NAMALWA (cell line): ENCODE measurements around the gene UBAC1.

Source experiments
- DNase-seq: peaks from one replicate; pipeline ENCODE4 v3.0.0-alpha.2; 2015; ENCODE audit warnings: low spot score

The UBAC1 gene, protein sequence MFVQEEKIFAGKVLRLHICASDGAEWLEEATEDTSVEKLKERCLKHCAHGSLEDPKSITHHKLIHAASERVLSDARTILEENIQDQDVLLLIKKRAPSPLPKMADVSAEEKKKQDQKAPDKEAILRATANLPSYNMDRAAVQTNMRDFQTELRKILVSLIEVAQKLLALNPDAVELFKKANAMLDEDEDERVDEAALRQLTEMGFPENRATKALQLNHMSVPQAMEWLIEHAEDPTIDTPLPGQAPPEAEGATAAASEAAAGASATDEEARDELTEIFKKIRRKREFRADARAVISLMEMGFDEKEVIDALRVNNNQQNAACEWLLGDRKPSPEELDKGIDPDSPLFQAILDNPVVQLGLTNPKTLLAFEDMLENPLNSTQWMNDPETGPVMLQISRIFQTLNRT

DNA sequence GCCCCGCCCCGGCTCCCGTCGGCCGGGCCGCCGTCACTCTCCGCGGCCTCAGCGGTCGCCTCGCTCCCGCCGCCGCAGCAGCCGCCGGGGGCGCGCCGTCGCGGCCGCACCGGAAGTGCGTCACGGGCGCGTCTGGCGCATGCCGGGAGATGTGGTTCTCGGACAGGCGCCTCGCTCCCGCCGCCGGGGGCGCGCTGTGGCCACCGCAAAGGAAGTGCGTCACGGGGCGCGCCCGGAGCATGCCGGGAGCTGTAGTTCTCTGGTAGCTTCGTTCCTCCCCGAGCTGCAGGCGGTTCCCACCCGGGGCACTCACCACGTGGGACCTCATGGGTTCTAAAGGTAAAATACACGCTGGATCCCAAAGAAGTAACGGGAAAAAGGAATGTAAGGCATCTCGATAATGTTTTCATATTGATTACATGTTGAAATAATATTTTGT, at the start of gene UBAC1:
Gene UBAC1 (minus strand): TSS at position 97 of the 439 bp plus-strand sequence. CDS start 211 bp downstream, outside the sequence.
- DNase-seq = peak; percentile 97

DNA sequence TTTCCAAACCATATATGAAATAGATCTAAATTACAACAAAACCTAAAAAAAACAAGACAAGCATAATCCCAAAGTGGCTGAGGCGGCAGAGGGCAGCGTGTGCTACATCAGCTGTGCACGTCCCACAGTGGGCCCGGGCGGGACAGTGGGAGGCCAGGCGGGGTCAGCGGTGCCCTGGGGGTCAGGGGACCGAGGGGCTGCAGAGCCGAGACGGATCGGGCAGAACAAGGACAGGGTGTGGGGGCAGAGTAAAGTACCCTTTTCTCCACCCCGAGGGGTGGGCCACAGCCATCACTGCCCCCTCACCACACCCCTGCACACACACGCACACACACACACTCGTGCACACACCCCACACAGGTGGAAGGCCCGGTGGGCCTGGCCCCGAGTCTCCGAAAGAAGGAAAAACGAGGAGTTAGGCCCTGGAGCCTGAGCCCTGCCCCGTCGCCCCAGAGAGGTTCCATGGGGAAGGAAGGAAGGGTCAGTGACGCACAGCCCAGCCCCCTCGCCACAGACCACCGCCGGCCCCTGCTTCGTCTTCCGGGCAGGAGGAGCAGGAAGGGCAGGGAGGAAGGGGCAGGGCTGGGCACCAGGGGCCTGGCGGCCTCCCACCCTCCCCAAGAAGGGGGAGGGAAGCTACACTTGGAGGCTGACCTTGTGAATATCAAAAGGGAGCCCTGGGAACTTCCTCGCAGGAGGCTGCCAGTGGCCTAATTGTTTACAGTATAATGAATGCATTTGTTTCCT, 49.6 kb upstream of the UBAC1 start:
- no peak for DNase-seq

DNA sequence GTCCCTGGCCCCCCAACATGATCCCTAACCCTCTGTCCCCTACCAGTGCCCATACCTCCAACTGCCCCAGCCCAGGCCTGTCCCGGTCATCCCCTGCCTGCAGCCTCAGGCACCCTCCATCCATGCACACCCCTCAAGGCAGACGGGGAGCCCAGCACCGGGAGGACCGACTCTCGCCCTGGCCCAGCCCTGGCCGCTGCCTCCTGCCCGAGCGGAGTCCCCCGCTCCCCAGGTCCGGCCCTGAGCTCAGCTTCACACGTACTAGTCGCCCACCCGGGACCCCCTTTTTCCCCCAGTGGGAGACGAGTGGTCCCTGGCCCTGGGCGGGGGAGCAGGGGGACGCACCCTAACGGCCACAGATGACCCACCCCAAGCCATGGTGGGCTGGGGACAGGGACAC, 49.0 kb upstream of the UBAC1 start:
- no peak for DNase-seq

DNA sequence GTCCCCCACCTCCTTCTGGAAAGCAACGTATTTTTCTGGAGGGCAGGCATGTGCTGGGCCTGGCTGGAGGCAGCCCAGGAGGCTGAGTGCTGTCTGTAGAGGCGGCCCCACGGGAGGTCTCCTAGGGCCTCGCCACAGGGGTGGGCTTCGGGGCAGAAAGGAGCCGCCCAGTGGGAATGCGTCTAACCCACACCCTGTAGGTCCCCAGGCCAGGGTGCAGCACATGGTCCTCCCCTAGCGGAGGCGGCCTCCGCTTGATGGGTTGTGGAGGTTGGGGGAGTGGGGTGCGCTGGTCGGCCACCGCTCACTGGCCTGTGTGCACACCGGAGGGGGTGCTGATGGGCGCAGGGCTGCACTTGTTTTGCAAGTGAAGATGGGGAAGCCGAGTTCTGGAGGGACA, 48.3 kb upstream of the UBAC1 start:
- no peak for DNase-seq

DNA sequence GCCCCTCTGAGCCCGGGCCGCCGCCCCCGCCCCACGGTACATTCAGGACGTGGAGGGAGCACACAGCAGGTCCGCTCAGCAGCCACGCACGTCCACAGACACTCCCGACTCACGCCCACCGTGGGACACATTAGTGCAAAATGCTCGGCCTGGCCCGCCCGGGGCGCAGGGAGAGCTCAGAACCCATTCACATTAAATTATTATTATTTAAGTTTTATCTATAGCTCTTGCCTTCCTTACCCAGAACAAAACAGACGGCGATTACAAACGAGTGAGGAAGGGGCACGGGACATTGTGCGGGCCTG, 47.5 kb upstream of the UBAC1 start:
- no peak for DNase-seq

DNA sequence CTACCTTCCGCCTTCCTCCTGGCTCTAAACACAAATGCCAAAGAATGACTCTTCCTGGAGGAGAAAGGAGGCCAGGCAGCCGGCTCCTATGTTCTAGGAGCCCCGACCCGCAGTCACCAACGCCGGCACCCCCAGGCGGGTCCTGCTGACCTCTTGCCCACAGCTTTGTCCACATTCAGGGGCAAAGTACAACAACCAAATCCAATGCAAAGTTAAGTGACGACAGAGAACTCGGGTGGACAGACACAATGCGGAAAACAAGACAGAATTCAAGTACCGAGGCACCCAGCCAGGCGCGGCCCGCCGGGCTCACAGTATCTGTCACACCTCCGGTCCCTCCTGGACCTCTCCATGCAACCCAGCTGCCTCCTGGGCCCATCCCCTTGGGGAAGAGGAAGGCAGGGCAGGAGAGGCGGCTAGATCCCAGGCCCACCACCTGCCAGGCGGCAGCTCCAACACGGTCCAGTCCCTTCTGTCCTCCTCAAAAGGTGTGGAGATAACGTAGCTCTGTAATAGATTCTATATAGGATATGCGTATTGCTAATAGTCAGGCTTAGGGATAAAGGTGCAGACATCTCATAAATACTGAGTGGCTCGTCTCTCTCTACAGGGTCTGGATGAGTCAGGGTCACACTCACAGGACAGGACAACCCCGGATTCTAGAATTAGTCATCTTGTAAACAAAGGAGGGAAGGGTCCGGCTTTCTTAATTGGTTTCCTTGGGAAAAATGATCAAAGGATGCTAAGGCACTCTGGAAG, 46.9 kb upstream of the UBAC1 start:
- DNase-seq = no peak

DNA sequence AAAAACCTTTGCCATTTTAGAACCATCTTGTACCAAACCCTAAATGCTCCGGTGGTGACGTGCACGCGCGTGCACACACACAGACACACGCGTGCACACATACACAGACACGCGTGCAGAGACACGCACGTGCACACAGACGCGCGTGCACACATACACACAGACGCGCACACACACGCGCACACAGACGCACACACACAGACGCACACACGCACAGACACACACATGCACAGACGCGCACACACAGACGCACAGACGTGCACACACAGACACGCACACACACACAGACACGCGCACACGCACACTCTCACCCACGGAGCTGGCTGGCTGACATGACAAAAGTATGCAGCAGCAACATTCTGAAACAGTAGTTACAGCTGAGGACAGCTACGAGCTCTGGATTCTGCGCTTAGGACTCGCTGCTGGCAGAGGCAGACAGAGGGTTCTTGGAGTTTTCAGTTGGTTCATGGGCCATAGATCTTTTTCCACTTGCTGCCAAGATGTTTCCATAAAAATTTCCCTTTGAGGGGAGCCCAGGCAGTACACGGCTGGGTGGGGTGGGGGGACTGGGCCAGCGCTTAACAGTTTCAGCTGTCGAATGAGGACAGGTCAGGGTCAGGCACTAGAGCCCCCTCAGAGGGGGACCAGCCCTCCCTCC, 46.2 kb upstream of the UBAC1 start:
- no peak for DNase-seq

DNA sequence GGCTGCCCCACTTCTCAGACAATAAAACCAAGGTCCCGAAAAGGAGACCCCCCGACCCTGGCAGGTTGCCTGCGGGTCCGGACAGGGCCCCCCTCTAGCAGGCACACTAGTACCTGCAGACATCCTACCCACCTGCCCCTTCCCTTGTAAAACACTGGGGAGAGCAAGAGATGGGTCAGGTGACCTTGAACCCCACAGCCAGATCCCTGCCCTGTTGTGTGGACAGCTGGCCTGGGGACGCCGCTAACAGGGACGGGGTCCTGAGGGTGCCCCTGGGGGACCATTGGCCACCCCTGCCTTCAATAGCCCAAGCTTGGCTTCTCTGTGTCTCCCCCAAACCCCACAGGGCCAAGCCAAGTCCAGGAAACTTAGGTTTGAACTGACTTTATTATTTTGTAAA, 45.0 kb upstream of the UBAC1 start:
- DNase-seq = no peak

DNA sequence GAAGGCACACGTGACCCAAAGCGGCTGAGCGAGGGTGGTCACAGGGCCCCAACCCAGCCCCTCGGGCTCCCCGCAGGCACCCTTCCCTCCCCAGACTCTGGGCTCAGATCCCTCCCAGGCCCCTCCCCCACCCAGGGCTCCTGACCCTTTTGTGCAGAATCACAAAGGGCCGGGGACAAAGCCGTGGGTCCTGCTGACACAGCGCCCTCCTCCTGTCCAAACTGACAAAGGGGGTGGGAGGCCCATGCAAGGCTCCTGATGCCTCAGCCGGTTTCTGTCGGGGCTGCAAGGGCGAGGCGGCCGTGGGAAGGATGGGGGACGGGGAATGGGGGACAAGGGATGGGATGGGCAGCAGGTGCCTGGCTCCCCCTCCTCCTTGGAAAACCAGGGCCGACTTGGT, 43.5 kb upstream of the UBAC1 start:
- no peak for DNase-seq

DNA sequence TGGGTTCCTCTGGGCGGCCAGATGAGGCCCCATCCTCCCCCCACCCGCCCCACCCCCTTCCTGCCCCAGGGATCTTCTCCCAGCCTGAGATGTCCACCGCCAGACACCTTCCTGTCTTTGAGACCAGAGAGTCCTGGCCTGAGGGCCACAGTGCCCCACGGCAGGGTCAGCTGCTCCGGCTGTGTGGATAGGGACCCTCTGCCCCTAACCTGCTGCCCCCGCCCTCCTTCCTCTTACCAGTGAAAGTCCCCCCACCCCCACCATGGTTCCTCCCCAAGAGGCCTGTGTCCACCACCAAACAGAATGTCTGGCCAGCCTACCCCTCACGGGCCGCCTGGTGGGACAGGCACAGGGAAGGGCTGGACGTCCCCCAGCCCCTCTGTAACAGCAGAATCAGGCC, 43.0 kb upstream of the UBAC1 start:
- no peak for DNase-seq

DNA sequence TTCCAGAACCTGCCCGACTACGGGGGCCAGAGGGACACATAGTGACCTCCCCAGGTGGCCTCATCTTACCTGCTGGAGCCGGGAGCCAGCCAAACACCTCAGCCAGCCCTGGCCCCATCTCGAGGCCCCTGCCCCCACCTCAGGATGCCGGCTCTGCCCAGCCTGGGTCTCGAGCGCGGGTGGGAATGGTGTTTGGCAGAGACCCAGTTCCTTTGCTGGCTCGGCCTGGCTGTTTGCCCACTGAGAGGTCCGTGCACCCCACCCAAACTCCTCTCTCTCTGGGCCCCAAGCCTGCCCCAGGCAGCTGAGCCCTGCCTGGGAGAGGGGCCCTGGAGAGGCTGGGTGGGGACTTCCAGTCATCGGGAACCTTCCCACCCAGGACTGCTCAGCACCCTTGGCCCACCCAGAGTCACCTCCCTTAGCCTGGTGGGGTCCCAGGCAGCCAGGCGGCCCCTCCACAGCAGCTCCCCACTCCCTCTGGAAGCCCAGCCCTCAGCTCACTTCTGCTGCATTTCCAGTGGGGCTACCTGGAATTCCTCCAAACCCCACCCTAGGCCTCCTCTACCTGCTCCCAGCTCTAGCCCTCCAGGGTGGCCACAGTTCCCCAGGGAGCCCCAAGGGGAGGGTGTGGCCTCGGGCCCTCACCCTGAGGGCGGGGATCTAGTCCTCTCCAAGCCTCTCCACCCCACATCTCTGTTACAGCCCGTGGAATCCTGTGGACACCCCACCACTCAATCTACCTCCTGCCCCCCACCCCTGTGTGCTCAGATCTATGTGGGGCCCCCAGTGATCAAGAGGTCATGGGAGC, 42.4 kb upstream of the UBAC1 start:
- peak; percentile 32 for DNase-seq

DNA sequence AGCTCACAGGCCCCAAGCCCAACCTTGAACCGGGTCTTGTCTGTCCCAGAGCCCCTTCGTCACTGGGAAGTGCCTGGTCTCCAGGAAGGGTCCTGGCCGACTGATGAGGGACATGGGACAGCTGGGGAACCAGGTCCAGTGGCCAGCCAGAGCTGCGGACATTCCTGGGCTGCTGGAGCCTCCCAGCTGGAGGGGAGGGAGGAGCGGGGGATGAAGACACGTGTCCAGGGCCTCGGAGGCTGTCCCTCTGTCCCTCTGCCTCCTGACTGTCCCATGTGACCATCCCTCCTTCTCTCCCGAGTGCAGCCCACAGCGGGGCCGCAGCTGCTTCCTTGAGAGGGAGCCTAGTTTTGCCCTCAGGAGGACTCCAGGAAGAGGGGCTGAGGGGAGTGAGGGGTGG, 41.7 kb upstream of the UBAC1 start:
- DNase-seq = no peak

DNA sequence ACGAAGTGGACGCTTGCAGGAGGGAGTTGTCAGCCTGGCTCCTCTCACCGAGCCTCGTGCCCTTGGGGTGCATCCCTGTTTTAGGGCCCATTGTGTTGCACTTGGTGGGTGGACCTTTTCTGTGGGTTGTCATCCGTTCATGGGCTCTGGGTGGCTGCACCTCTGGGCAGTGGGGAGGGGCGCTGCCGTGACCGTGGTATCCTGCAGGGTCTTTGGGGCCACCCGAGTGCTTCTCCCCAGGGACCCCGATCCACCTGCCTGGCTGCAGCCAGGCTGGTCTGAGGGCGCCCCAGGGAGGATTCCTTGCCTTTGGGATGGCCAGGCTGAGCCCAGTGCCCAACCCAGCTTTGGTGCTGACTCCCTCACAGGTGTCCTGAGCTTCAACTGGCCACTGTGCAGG, 41.0 kb upstream of the UBAC1 start:
- no peak for DNase-seq

DNA sequence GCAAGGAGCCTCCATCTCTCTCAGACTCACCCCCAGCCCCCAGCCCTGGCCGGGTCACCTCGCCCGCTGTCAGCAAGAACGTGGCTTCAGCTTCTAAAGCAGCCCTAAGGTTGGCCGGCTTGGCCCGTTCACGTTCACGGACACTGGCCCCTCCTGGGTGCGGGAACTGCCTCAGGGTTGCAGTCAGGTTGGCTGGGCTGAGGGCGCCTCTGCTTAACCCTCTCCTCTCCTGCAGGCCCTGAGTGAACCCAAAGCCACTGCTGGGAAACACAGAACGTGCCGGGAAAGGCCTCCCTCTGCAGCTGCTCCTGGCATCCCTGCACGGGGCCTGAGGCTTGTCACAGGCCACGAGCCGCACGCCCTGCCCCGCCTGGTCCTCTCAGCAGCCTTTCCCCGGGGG, 40.1 kb upstream of the UBAC1 start:
- no peak for DNase-seq

DNA sequence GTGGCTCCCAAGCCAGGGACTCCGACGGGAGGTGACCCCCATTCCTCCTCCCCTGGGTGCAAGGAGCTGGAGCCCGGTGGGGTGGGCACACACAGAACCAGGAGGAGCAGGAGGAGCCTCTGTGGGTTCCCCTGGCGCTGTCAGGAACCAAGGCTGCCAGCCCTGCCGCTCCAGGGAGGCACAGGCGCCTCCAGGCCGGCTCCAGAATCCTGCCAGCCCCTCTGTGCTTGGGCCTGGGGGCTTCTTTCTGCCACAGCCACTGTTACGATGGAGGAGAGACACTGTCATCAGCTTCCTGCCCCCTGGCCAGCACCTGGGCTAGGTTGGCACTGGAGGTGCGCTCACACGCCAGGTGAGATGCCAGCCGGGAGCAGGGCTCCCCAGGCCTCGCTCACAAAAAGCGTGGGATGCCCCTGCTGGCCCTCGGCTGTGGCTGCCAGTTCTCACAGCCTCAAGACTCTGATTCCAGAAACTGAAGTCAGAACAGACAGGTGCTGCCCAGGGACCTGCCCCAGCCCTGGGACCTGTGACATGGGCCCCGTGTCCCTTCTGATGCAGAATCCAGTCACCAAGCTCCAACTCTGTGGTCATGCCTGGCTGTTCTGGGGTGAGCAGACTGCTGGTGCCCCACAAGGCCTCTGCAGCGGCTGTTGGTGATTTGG, 37.4 kb upstream of the UBAC1 start:
- DNase-seq = no peak

DNA sequence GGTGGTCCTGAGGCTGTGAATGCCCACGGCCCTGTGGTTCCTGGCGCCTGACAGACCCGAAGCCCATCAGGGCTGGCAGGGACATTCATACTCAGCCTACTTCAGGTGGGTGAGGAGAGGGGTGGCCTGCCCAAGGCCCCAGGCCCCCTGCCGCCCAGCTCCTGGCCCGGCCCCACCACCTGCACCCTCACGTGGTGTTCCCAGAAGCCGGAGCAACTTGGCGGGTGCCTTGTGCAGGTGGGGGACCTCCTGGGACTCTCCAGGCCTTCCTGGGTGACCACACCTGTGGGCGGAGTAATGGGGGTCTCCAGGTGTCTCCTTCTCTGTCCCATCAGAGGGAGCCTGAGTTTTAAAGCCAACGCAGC, 36.8 kb upstream of the UBAC1 start:
- no peak for DNase-seq

DNA sequence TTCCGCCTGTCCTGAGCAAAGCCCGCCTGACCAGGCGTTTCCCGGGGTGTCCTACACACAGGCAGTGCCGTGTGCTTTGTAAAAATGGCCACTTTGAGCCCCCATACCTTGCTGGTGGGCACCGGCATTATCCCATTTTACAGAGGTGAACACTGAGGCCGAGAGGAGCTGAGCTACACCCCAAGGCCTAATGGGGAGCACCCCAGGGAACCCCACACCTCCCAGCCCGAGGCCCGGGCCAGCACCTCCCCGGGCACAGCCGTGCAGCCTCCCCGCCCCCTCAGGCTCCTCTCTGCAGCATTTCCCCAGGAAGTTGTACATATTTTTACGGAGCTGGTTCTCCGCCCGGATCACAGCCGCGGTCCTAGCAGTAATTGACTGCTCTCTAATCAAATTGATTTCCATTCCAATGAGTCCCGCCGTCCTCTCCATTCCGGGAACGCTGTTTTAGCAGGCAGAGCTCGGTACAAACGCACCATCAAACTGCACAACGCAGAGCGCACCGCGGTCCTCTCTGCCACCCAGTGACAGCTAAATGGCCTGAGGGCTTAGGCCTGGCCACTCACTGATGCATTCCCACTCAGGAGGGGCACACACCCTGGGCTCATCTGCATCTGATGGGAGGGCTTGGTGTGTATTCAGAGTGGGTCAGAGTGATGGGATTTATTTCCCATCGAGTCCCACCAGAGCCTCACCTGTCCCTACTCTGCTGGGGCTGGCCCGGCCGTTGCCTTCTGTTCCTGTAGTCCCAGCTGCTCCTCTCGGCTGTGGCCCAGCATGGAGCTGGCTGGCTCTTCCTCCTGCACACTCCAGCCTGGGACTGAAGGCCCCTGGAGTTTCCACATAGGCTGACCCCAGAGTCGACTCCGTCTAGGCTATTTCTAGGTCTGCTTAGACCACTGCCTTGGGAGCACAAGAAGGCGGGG, 36.2 kb upstream of the UBAC1 start:
- DNase-seq = no peak

DNA sequence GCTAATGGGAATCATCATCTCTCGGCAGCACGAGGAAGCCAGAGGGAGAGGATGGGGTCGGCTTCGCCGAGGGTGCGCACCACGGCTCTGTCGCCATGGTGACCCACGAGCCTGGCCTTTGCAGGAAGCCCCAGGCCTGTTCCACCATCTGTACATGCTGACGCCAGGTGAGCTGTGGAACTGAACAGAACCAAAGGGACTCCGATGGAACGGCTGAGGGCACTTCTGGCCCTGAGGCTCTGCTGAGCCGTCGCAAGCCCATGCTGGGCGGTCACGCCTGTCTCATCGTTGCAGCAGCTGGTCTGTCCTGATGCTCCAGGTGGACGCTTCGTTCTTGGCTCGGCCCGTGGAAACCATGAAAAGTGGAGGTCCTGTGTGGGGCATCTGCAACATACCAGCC, 34.6 kb upstream of the UBAC1 start:
- no peak for DNase-seq

DNA sequence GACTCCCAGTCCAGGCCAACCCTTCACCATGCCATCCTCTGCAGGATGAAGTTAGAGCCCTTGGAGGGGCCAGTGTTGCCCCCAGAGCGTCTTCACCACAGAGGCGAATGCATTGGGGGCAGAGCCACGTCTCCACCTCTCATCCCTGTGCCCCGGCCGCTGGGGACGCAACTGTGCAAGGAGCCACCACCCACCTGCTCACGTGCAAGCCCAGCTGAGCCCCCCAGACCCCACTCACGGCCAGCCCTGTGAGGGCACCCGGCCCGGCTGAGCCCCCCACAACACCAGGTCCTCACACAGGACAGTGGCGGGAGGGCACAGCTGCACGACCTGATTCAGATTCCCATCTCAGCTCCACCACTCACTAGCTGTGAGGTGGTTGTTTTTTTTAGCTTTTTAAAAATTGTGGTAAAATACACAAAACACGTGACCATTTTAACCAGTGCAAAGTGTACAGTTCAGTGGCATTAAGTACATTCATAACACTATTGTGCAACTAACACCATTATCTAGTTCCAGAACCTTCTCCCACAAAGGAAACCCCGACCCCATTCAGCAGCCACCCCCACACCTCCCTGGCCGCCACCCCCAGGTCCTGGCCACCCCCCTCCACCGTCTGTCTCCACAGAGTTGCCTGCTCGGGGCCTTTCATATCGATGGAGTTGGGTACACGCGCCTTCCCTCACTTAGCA, 33.5 kb upstream of the UBAC1 start:
- DNase-seq = peak; percentile 21
